Activated T-cell treated with anti-CD3 and anti-CD28 coated beads, Interleukin-2, amount 50 U/mL, for 4 hours (primary cell): ENCODE data around the gene CDH4. TPM values are rescaled to one million over a fixed set of nuclear protein-coding genes. Genes with fewer than 3 reads are reported as not detected.
A peak's percentile ranks its signal among the peaks of the same experiment; 100 is the strongest.

ENCODE experiments used
- ATAC-seq, 2 donors: fragments of 200-7000 bp; cut with Tn5 transposase; one replicate each; pipeline ENCODE4 v1.10.0; 2021
- DNase-seq: peaks from one replicate; pipeline ENCODE4 v3.0.0-alpha.2; 2020
- H3K27me3 Mint-ChIP-seq: one replicate; pipeline ENCODE4 v1.8.0; 2021; ENCODE audit warnings: low read depth, mixed read lengths
- H3K36me3 Mint-ChIP-seq: one replicate; pipeline ENCODE4 v1.8.0; 2022; ENCODE audit warnings: mixed read lengths; ENCODE audit not compliant: insufficient read depth
- H3K4me1 Mint-ChIP-seq: one replicate; pipeline ENCODE4 v1.8.0; 2021; ENCODE audit warnings: low read depth, mixed read lengths
- H3K4me3 Mint-ChIP-seq: one replicate; pipeline ENCODE4 v1.8.0; 2021; ENCODE audit warnings: mild to moderate bottlenecking, moderate library complexity, mixed read lengths
- H3K9me3 Mint-ChIP-seq: one replicate; pipeline ENCODE4 v1.8.0; 2021; ENCODE audit warnings: mixed read lengths
- total RNA-seq, 3 donors: library from RNA; stranded (reverse); gene quantifications; one replicate each; pipeline ENCODE4 v1.2.1, GENCODE V29; 2021

Gene CDH4
- total RNA-seq, 3 donors from 2014 or later: 0.10 TPM; not detected in 2

GRCh38 chr20:61701401-61701800, 449.3 kb downstream of the CDH4 start:
- Mint-ChIP-seq H3K4me1 (no peaks in the 10 kb centered on the region), H3K4me3 (no peak overlapping the region), H3K9me3 (no peaks in the 10 kb centered on the region), H3K27me3 (no peaks in the 10 kb centered on the region), H3K36me3 (no peaks in the 10 kb centered on the region)
- no peak for DNase-seq
- no peak for ATAC-seq

DNA sequence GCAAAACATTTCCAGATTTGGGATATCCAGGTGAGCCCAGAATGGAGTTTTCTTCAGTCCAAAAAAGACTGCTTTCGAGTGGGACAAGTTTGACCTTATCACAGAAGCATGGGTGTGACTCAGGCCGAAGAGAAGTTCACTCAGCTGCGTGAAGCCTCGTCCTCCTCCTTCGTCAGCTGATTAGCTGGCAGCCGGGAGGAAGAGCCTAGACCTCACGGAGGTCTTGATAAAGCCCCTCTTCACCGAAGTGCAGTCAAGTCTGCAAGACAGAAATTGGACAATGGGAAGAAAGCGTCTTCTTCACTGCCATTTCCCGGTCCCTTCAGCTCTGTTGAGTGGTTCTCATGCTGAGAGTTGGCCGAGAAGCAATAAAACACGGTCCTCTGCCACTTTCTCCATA, 449.7 kb downstream of the CDH4 start:
- ATAC-seq: no peak
- H3K4me1 Mint-ChIP-seq: no peaks in the 10 kb centered on the region
- H3K9me3 Mint-ChIP-seq: no peaks in the 10 kb centered on the region
- H3K4me3 Mint-ChIP-seq: no peak overlapping the region
- H3K27me3 Mint-ChIP-seq: no peaks in the 10 kb centered on the region
- no peaks in the 10 kb centered on the region for H3K36me3 Mint-ChIP-seq
- DNase-seq: no peak

DNA sequence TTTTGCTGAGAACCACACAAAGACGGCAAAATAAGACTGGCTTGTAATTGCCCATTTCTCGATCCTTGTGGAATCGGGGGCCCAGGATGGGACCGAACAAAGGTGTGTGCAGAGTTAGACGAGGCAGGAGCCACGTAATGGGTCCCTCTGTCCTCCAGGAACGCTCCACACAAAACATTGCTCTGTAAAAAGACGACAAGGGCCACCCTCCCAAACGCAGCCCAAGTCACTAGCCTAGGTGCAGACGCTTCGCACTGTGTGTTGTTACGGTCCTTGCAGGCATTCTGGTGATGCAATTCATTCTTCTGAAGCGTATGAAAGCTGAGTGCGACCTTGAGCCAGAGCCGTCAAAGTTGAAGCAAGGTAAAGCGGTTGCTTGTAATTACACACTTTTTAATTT, 450.2 kb downstream of the CDH4 start:
- H3K9me3 Mint-ChIP-seq: no peaks in the 10 kb centered on the region
- ATAC-seq (no peak), DNase-seq (no peak)
- no peak overlapping the region for H3K4me3 Mint-ChIP-seq
- no peaks in the 10 kb centered on the region for H3K36me3 Mint-ChIP-seq
- H3K4me1 Mint-ChIP-seq: no peaks in the 10 kb centered on the region
- H3K27me3 Mint-ChIP-seq: no peaks in the 10 kb centered on the region

- H3K4me3 Mint-ChIP-seq: no peak overlapping the region
- H3K36me3 Mint-ChIP-seq: no peaks in the 10 kb centered on the region
- DNase-seq: no peak
- H3K27me3 Mint-ChIP-seq: no peaks in the 10 kb centered on the region
- ATAC-seq: no peak
- H3K9me3 Mint-ChIP-seq: no peaks in the 10 kb centered on the region
- H3K4me1 Mint-ChIP-seq: no peaks in the 10 kb centered on the region
Measured at GRCh38 chr20:61704661-61705060, 452.6 kb downstream of the CDH4 start.

DNA sequence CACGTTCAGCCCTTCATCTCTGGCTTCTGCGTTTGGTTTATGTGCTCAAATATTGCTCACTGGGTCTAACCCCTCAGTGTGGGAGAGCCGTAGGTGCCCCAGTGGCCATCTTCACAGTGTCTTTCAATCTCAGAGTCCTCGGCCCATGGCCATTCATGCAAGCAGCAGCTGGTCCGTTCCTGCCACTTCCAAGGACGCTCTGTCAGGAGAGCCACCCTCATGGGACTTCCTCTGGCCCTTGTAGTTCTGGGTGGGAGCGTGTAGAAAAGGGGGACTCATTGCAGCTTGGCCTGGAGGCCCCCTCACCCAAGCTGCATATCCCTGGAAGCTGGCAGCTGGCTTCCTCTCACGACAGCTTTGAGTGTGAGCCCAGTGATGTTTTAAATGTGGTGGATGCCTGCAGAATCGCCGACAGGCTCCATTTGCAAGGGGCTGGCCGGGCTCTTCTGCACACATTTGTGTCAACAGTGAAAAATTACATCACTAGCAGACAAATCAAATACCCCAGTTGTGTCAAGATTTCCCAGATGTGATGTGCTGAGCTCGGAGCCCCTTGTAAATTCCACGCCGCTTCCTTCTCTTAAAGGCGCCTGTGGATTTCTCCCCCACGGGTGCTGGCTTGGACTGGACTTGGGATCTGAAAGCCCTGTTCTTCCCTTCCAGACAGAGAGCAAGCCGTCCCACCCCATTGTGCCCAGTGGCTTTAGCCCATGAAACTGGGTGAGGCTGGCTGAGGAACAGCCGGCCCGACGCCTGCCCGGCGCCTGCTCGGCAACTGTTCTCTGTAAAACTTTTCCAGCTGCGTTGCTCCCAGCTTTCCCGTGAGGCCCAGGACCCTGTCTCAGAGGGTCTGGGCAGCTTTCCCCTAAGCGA, 453.6 kb downstream of the CDH4 start:
- no peaks in the 10 kb centered on the region for H3K36me3 Mint-ChIP-seq
- no peak for DNase-seq
- ATAC-seq: no peak
- H3K4me3 Mint-ChIP-seq: no peak overlapping the region
- H3K9me3 Mint-ChIP-seq: no peaks in the 10 kb centered on the region
- no peaks in the 10 kb centered on the region for H3K27me3 Mint-ChIP-seq
- no peaks in the 10 kb centered on the region for H3K4me1 Mint-ChIP-seq

GRCh38 chr20:61706259-61706961, 454.3 kb downstream of the CDH4 start:
- no peak overlapping the region for H3K4me3 Mint-ChIP-seq
- no peaks in the 10 kb centered on the region for H3K36me3 Mint-ChIP-seq
- no peaks in the 10 kb centered on the region for H3K27me3 Mint-ChIP-seq
- H3K9me3 Mint-ChIP-seq: no peaks in the 10 kb centered on the region
- no peak for ATAC-seq
- no peak for DNase-seq
- no peaks in the 10 kb centered on the region for H3K4me1 Mint-ChIP-seq

- H3K4me1 Mint-ChIP-seq: no peaks in the 10 kb centered on the region
- H3K27me3 Mint-ChIP-seq: no peaks in the 10 kb centered on the region
- no peak for DNase-seq
- H3K9me3 Mint-ChIP-seq: no peaks in the 10 kb centered on the region
- H3K36me3 Mint-ChIP-seq: no peaks in the 10 kb centered on the region
- no peak for ATAC-seq
- no peak overlapping the region for H3K4me3 Mint-ChIP-seq
Measured at GRCh38 chr20:61708891-61709290, 456.8 kb downstream of the CDH4 start.

- H3K4me3 Mint-ChIP-seq: no peak overlapping the region
- H3K27me3 Mint-ChIP-seq: no peaks in the 10 kb centered on the region
- H3K36me3 Mint-ChIP-seq: no peaks in the 10 kb centered on the region
- DNase-seq (no peak), ATAC-seq (no peak)
- H3K4me1 Mint-ChIP-seq: no peaks in the 10 kb centered on the region
- no peaks in the 10 kb centered on the region for H3K9me3 Mint-ChIP-seq
Measured at GRCh38 chr20:61710108-61710507, 458.0 kb downstream of the CDH4 start.

DNA sequence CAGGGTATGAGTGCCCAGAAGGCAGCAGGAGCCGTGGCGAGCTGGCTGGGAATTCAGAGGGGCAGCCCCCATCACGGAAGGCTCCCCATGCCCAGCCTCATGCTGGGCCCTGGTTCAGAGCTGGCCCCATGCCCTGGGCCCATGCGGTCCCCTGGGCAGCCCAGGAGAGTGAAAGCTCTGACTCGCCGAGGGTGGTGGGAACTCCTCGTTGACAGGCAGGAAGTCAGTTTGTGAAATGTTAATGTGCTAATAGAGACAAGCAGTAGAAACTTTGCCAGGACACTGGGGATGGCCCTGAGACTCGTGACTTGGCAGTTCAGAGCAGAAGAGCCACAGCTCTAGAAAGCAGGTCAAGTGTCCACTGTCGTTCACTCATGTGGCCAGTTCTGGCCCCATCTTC, 460.6 kb downstream of the CDH4 start:
- no peaks in the 10 kb centered on the region for H3K36me3 Mint-ChIP-seq
- H3K9me3 Mint-ChIP-seq: no peaks in the 10 kb centered on the region
- no peaks in the 10 kb centered on the region for H3K4me1 Mint-ChIP-seq
- H3K4me3 Mint-ChIP-seq: no peak overlapping the region
- ATAC-seq (no peak), DNase-seq (no peak)
- no peaks in the 10 kb centered on the region for H3K27me3 Mint-ChIP-seq

DNA sequence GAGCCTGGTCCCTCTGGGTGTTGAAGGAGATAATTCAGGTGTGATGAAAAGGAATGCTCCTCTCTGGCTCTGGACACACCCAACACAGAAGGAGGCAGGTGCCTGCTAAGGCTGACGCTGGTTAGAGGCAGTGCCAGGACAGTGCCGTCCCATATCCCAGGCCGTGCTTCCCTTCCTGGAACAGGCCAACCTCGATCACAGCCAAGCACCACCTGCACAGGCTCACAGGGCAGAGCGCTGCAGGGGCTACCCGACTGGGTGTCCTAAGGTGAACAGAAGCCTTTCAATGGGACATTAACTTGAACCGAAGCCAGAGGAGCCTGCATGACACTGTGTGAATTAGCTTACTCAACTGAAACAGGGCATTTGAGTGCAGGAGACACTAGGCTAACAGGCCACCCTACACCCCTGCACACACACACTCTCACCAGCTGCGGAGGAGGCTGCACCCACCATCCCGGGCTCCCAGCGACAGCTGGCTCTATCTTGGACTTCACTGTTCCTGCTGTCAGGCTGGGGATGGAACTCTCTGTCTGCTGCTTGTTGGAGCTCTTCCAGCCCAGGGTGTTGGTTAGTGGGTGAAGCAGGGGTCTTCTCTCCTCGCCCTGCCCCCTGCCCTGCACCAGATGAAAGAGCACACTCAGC, 466.4 kb downstream of the CDH4 start:
- H3K4me1 Mint-ChIP-seq: peaks cover 17% of the 10 kb centered on the region
- no peak for ATAC-seq
- no peaks in the 10 kb centered on the region for H3K36me3 Mint-ChIP-seq
- H3K4me3 Mint-ChIP-seq: peak overlapping the region; percentile 81
- H3K27me3 Mint-ChIP-seq: no peaks in the 10 kb centered on the region
- no peak for DNase-seq
- H3K9me3 Mint-ChIP-seq: no peaks in the 10 kb centered on the region

DNA sequence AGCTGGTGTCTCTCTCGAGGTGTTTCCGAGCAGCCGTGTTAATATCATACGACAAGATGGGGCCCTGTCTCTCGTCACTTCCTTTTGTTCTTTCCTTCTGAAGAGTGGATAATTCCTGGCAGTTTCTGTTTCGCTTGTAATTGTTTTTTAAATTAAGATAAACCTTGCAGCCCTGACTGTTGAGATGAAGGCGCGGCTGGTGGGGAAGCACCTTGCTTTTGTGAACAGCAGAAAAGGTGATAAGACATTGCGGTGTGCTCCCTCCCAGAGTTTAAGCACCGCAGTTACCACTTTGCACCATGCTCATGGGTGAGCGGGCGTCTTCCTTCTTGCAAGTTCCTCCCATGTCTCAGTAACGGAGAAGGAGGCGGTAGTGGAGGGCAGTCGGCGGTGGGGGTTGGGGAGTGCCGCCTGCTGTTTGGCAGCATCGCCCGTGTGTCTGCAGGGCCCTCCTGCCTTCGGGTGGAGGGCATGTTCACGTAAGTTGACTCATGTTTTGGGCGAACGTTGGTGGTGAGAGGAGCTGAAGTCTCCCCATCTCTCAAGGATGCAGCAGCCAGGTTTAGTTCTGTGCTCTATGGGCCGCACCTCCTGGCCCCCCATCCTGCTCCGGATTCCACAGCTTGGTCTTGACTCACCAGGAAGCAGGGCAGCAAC, 467.8 kb downstream of the CDH4 start:
- ATAC-seq (peak; percentile 76 to 79), DNase-seq (no peak)
- peak overlapping the region; percentile 81 for H3K4me3 Mint-ChIP-seq
- peaks cover 17% of the 10 kb centered on the region for H3K4me1 Mint-ChIP-seq
- no peaks in the 10 kb centered on the region for H3K36me3 Mint-ChIP-seq
- H3K27me3 Mint-ChIP-seq: no peaks in the 10 kb centered on the region
- no peaks in the 10 kb centered on the region for H3K9me3 Mint-ChIP-seq

DNA sequence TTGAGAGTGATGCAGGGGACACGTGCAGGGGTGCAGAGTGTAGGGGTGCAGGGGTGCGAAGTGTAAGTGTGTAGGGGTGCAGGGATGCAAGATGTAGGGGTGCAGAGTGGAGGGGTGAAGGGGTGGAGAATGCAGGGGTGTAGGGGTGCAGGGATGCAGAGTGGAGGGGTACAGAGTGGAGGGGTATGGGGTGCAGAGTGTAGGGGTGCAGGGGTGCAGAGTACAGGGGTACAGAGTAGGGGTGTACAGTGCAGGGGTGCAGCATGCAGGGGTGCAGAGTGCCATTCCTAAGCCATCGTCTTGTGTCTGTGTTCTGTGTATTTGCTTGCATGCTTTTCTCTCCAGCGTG, 468.3 kb downstream of the CDH4 start:
- no peak for DNase-seq
- H3K4me3 Mint-ChIP-seq: peak overlapping the region; percentile 81
- H3K9me3 Mint-ChIP-seq: no peaks in the 10 kb centered on the region
- no peaks in the 10 kb centered on the region for H3K36me3 Mint-ChIP-seq
- H3K27me3 Mint-ChIP-seq: no peaks in the 10 kb centered on the region
- peaks cover 17% of the 10 kb centered on the region for H3K4me1 Mint-ChIP-seq
- ATAC-seq: no peak

DNA sequence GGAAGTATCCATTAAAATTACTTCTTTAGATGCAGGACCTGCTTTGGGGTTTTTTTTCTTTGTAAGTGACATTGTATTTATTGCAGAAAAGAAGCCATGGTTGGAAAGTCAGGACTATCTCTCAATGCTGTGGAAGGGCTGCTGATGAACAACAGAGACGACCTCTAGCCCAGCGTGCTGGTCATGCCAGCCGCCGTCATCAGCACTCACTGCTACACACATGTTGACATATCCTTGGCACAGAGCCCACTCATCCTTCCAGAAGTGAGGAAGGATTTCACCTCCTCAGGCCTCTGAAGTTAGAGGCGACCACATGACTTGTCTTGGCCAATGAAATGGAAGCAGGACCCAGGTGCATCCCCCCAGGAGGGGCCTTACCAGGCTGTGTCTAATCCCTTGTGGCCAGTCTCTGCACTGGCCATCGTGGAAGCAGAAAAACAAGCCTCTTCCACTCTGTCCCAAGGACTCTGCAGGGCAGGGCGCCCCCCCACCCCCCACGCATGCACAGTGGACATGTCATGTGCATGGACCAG, 470.2 kb downstream of the CDH4 start:
- ATAC-seq (no peak), DNase-seq (no peak)
- Mint-ChIP-seq H3K4me1 (peaks cover 17% of the 10 kb centered on the region), H3K27me3 (no peaks in the 10 kb centered on the region), H3K4me3 (no peak overlapping the region), H3K9me3 (no peaks in the 10 kb centered on the region), H3K36me3 (no peaks in the 10 kb centered on the region)

- Mint-ChIP-seq H3K27me3 (no peaks in the 10 kb centered on the region), H3K4me1 (peaks cover 13% of the 10 kb centered on the region), H3K9me3 (no peaks in the 10 kb centered on the region), H3K36me3 (no peaks in the 10 kb centered on the region), H3K4me3 (no peak overlapping the region)
- ATAC-seq (no peak), DNase-seq (no peak)
Measured at GRCh38 chr20:61723529-61724257, 471.6 kb downstream of the CDH4 start.
